ENCODE results near the gene JPH3.

The JPH3 gene

DNA sequence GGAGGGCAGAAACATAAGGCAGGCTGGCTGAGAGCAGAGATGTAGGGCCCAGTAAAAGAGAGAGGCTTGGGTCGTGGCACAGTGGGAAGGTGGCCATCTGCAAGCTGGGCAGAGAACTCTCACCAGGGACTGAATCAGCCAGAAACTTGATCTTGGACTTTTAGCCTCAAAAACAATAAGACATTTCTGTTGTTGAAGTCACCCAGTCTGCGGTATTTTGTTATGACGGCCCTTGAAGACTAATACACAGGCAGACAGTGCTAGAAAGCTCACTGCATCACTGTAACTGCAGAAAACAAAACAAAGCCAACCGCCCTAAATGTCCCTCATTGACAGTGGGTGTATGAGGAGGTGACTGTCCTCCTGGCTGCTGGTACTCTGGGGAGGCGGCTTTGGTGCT is 3.9 kb upstream of the JPH3 start:
- DNase-seq (ENCODE audit: low read depth in 4 of 4, low spot score in 1 of 4), result no peak

DNA sequence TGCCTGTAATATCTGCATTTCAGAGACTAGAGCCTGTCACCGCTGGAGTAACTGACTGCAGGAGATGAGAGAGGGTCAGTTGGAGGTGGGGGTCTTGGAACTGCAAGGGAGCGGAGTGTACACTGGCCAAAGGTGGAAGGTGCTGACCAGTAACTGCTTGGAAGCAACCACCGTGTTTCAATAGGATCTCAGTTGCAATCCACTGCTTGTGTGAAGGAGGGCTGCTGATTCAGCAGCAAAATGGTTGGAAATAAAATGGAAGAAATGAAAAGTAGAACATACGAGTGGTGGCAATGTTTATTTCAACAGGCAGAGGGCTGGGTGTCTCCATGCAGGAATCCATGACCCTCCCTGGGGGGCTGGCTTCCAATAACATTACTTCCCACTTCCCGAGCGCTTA is 2.1 kb upstream of the JPH3 start:
- DNase-seq (ENCODE audit: low read depth in 4 of 4, low spot score in 1 of 4), result no peak

GRCh38 chr16:87601401-87601981 is 817 bp upstream of the JPH3 start:
- DNase-seq (ENCODE audit: low read depth in 4 of 4, low spot score in 1 of 4), result no peak

GRCh38 chr16:87602821-87603683 is 744 bp downstream of the JPH3 start:
- no peak for DNase-seq (ENCODE audit: low read depth in 4 of 4, low spot score in 1 of 4)

- DNase-seq (ENCODE audit: low read depth in 4 of 4, low spot score in 1 of 4), result no peak
Observed at GRCh38 chr16:87603684-87604633, 1.7 kb downstream of the JPH3 start.

DNA sequence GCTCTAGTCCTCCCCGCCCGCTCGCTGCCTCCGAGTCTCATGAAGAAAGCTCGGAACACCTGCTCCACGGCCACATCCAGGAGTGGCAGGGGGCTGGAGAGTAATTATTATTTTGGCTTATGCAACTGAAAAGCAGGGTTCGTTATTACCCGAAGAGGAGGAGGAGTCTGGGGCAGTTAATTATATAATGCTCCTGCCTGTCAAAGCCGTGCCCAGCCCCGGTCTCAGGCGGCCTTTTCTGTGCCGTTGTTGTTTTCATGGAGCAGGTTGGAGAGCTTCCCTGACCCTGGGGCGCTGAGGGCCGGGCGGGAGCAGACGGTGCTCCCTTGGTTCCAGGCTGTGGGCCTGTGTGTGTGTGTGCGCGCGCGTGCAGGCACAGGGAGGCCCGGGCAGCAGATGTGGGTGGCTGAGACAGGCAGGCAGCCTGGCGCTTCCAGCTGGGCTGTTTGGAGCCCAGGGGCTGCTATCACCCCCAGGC is 2.4 kb downstream of the JPH3 start:
- DNase-seq (ENCODE audit: low read depth in 4 of 4, low spot score in 1 of 4), result no peak

GRCh38 chr16:87607223-87607622 is 4.9 kb downstream of the JPH3 start:
- no peak for DNase-seq (ENCODE audit: low read depth in 4 of 4, low spot score in 1 of 4)

- no peak for DNase-seq (ENCODE audit: low read depth in 4 of 4, low spot score in 1 of 4)
Observed at GRCh38 chr16:87607871-87608270, 5.6 kb downstream of the JPH3 start.

DNA sequence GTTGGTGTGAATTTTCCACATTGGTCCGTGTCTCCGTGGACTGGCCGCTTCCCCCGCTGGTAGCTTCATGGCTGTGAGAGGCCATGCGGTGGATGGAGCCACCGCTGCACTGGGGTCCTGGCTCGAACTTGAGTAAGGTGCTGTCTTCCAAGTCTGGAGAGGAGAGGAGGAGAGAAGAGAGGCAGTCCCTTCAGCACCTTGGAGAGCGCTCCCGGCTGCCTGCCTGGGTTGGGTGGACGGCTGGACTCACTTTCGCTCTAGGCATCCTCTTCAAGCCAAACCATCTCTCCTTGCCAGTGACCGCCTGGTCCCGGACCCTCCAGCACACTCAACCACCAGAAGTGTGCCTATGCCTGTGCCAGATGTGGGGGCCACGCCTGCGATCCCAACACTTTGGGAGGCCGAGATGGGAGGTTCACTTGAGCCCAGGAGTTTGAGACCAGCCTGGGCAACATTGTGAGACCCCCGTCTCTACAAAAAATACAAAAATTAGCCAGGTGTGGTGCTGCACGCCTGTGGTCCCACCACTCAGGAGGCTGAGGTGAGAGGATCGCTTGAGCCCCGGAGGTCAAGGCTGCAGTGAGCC is 6.2 kb downstream of the JPH3 start:
- peak in 3 of 4 experiments; percentile 1 to 35 (median 13) for DNase-seq (ENCODE audit: low read depth in 4 of 4, low spot score in 1 of 4)

GRCh38 chr16:87610026-87610425 is 7.7 kb downstream of the JPH3 start:
- DNase-seq (ENCODE audit: low read depth in 4 of 4, low spot score in 1 of 4), result no peak

GRCh38 chr16:87611456-87611855 is 9.1 kb downstream of the JPH3 start:
- DNase-seq (ENCODE audit: low read depth in 4 of 4, low spot score in 1 of 4), result no peak

- no peak for DNase-seq (ENCODE audit: low read depth in 4 of 4, low spot score in 1 of 4)
Observed at GRCh38 chr16:87613961-87614360, 11.7 kb downstream of the JPH3 start.

DNA sequence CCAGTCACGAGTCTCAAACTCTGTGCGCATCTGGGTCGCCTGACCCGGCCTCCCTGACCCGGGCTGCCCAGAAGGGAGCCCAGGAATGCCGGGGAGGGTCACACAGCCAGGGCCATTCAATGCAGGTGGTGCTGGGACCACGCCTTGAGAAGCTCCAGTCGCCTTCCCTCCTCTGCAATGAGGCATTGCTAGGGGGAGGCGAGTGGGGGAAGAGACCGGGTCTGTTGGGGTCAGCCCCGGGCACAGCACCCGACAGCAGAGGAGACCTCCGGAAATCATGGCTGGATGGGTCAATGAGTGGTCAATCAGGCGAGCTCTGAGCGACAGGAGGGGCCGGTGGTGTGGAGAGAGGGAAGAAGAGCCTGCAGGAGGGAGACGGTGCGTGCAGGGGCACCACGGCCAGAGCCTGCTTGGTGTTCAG is 13.3 kb downstream of the JPH3 start:
- DNase-seq (ENCODE audit: low read depth in 4 of 4, low spot score in 1 of 4), result no peak

DNA sequence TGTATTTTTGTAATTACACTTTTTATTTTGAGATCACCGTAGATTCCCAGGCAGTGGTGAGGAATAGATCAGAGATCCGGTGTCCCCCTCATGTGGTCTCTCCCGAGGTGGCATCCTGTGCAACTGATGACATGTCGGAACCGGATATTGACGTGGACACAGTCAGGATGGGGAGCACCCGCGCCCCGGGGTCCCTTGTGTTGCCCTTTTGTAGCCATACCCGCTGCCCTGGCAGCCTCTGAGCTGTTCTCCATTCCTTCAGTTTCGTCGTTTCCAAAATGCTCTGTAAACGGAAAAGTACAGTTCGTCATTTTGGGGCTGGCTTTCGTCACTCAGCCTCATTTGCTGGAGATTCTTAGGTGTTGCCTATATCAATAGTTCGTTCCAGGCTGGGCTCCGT is 14.2 kb downstream of the JPH3 start:
- DNase-seq (ENCODE audit: low read depth in 4 of 4, low spot score in 1 of 4), result no peak

- no peak for DNase-seq (ENCODE audit: low read depth in 4 of 4, low spot score in 1 of 4)
Observed at GRCh38 chr16:87618216-87618615, 15.9 kb downstream of the JPH3 start.

- DNase-seq (ENCODE audit: low read depth in 4 of 4, low spot score in 1 of 4), result no peak
Observed at GRCh38 chr16:87619360-87620200, 17.3 kb downstream of the JPH3 start.

GRCh38 chr16:87620201-87620495 is 17.8 kb downstream of the JPH3 start:
- DNase-seq (ENCODE audit: low read depth in 4 of 4, low spot score in 1 of 4), result no peak

- DNase-seq (ENCODE audit: low read depth in 4 of 4, low spot score in 1 of 4), result no peak
Observed at GRCh38 chr16:87621550-87621829, 19.2 kb downstream of the JPH3 start.

- DNase-seq (ENCODE audit: low read depth in 4 of 4, low spot score in 1 of 4), result no peak
Observed at GRCh38 chr16:87621976-87622713, 19.8 kb downstream of the JPH3 start.

DNA sequence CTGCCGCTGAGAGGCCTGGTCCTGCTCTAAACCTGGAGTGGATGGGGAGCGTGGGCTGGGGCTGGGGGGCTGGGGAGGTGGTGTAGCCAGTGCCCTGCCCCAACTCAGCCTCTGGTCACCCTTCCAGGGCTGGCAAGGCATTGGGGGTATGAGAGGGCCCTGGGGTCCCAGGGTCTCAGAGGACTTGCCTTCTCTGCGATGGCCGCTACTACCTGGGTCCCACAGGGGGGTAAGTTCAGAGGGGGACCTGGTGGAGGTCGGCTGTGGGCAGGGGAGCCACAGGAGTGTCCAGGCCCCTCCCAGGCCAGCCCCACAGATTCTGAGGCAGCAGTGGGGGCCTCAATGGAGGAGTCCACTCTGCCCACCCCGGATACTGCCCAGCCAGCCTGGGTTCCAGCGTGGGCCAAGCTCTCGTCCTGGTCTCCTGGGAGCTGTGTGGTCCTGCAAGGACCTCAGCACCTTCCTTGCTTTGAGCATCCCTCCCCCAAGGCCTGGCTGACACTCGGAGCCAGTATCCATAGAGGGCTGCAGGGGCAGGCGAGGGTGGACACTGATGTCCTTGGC is 20.5 kb downstream of the JPH3 start:
- no peak for DNase-seq (ENCODE audit: low read depth in 4 of 4, low spot score in 1 of 4)

Measured in stimulated activated CD4-positive, alpha-beta T cell treated with anti-CD3 and anti-CD28 coated beads, Interleukin-1b, Interleukin-23, amount 100 ng/mL, for 24 hours (primary cell).